Activated CD4-positive, alpha-beta memory T cell treated with anti-CD3 and anti-CD28 coated beads for 36 hours (primary cell): ENCODE results near the gene DNAI1. TPM values are rescaled to one million over a fixed set of nuclear protein-coding genes. Genes with fewer than 3 reads are reported as not detected.

Experiments used
- CTCF ChIA-PET: fragments of 350-600 bp; sonication (Branson Sonifier 250); formaldehyde crosslinking; loops from one replicate; lab custom pipeline; 2021; ENCODE audit warnings: antibody characterized with exemption, inconsistent platforms; lab: Charles Lee
- POLR2A ChIA-PET: fragments of 350-600 bp; sonication (Branson Sonifier 250); formaldehyde crosslinking; loops from one replicate; lab custom pipeline; 2021; ENCODE audit warnings: antibody characterized with exemption; lab: Charles Lee
- DNase-seq: peaks from one replicate; pipeline ENCODE4 v3.0.0-alpha.2; 2020
- H3K27ac Mint-ChIP-seq: one replicate; pipeline ENCODE4 v1.8.0; 2021; ENCODE audit warnings: mixed read lengths
- H3K27me3 Mint-ChIP-seq: one replicate; pipeline ENCODE4 v1.8.0; 2021; ENCODE audit warnings: mixed read lengths
- H3K36me3 Mint-ChIP-seq: one replicate; pipeline ENCODE4 v1.8.0; 2021; ENCODE audit warnings: mixed read lengths
- H3K4me1 Mint-ChIP-seq: one replicate; pipeline ENCODE4 v1.8.0; 2021; ENCODE audit warnings: low read depth, mixed read lengths
- H3K4me3 Mint-ChIP-seq: one replicate; pipeline ENCODE4 v1.8.0; 2021; ENCODE audit warnings: mild to moderate bottlenecking, mixed read lengths
- H3K9me3 Mint-ChIP-seq: one replicate; pipeline ENCODE4 v1.8.0; 2021; ENCODE audit warnings: mixed read lengths
- intact Hi-C: fragments of 100-400 bp; cut with micrococcal nuclease; formaldehyde crosslinking; loops from one replicate; pipeline ENCODE4 v1.15.1; 2023
- total RNA-seq, 2 experiments: library from RNA; stranded (reverse); gene quantifications; one replicate each; pipeline ENCODE4 v1.2.3, GENCODE V29; 2021

Gene DNAI1
- total RNA-seq, 2 experiments from 2014 or later: 0.19 to 0.69 TPM

- H3K4me1 Mint-ChIP-seq: no peaks in the 10 kb centered on the region
Measured at GRCh38 chr9:34556949-34557348, 98.3 kb downstream of the DNAI1 start.

GRCh38 chr9:34557426-34558321 lies 99.1 kb downstream of the DNAI1 start:
- no peaks in the 10 kb centered on the region for H3K36me3 Mint-ChIP-seq
- H3K9me3 Mint-ChIP-seq: no peaks in the 10 kb centered on the region
- POLR2A ChIA-PET: no interaction called here
- peaks cover 25% of the 10 kb centered on the region for H3K27me3 Mint-ChIP-seq
- intact Hi-C loops: no loop called here
- CTCF ChIA-PET: interaction anchor here (1.3 to 2.3 kb wide), 2 partner anchors 34 to 46 kb away, joined by 6 to 12 read pairs; no protein-coding TSS in a partner anchor
- DNase-seq: no peak
- no peak overlapping the region for H3K27ac Mint-ChIP-seq
- no peak overlapping the region for H3K4me3 Mint-ChIP-seq
- no peaks in the 10 kb centered on the region for H3K4me1 Mint-ChIP-seq

More at GRCh38 chr9:34556949-34557348, 98.3 kb downstream of the DNAI1 start:
- H3K27me3 Mint-ChIP-seq: peaks cover 25% of the 10 kb centered on the region
- H3K36me3 Mint-ChIP-seq: no peaks in the 10 kb centered on the region
- CTCF ChIA-PET: interaction anchor here (2.3 kb wide), 1 partner anchor 35 kb away, joined by 12 read pairs; no protein-coding TSS in a partner anchor
- H3K9me3 Mint-ChIP-seq: no peaks in the 10 kb centered on the region
- POLR2A ChIA-PET: no interaction called here
- no peak overlapping the region for H3K4me3 Mint-ChIP-seq
- DNase-seq: no peak
- no peak overlapping the region for H3K27ac Mint-ChIP-seq
- intact Hi-C loops: no loop called here

- POLR2A ChIA-PET: no interaction called here
- DNase-seq: no peak
- Mint-ChIP-seq H3K4me3 (no peak overlapping the region), H3K36me3 (no peaks in the 10 kb centered on the region), H3K27ac (no peak overlapping the region), H3K9me3 (no peaks in the 10 kb centered on the region), H3K4me1 (no peaks in the 10 kb centered on the region), H3K27me3 (peaks cover 25% of the 10 kb centered on the region)
- CTCF ChIA-PET: interaction anchor here (1.3 to 2.3 kb wide), 2 partner anchors 33 to 46 kb away, joined by 6 to 12 read pairs; no protein-coding TSS in a partner anchor
- intact Hi-C loops: no loop called here
Measured at GRCh38 chr9:34558364-34558763, 99.8 kb downstream of the DNAI1 start.

GRCh38 chr9:34558919-34559623 lies 100.5 kb downstream of the DNAI1 start:
- intact Hi-C loops: no loop called here
- no peaks in the 10 kb centered on the region for H3K36me3 Mint-ChIP-seq
- POLR2A ChIA-PET: no interaction called here
- H3K27me3 Mint-ChIP-seq: peaks cover 25% of the 10 kb centered on the region
- no peaks in the 10 kb centered on the region for H3K4me1 Mint-ChIP-seq
- CTCF ChIA-PET: interaction anchor here (1.3 to 2.3 kb wide), 2 partner anchors 32 to 45 kb away, joined by 6 to 12 read pairs; no protein-coding TSS in a partner anchor
- no peak for DNase-seq
- no peak overlapping the region for H3K4me3 Mint-ChIP-seq
- H3K27ac Mint-ChIP-seq: no peak overlapping the region
- no peaks in the 10 kb centered on the region for H3K9me3 Mint-ChIP-seq

GRCh38 chr9:34559624-34560455 lies 101.2 kb downstream of the DNAI1 start:
- Mint-ChIP-seq H3K4me1 (no peaks in the 10 kb centered on the region), H3K9me3 (no peaks in the 10 kb centered on the region), H3K27me3 (peaks cover 25% of the 10 kb centered on the region), H3K36me3 (no peaks in the 10 kb centered on the region), H3K27ac (no peak overlapping the region), H3K4me3 (no peak overlapping the region)
- intact Hi-C loops: no loop called here
- POLR2A ChIA-PET: no interaction called here
- no peak for DNase-seq
- CTCF ChIA-PET: interaction anchor here (0.9 kb wide), 1 partner anchor 32 kb away, joined by 4 read pairs; no protein-coding TSS in a partner anchor

GRCh38 chr9:34560599-34561214 lies 102.1 kb downstream of the DNAI1 start:
- Mint-ChIP-seq H3K27me3 (peaks cover 25% of the 10 kb centered on the region), H3K36me3 (no peaks in the 10 kb centered on the region), H3K4me1 (no peaks in the 10 kb centered on the region), H3K27ac (no peak overlapping the region), H3K9me3 (no peaks in the 10 kb centered on the region), H3K4me3 (no peak overlapping the region)
- ChIA-PET CTCF (interaction anchor here (0.8 to 1.3 kb wide), 5 partner anchors 9 to 47 kb away, joined by 3 to 5 read pairs (median 3); no protein-coding TSS in a partner anchor), POLR2A (no interaction called here)
- intact Hi-C loops: no loop called here
- no peak for DNase-seq

GRCh38 chr9:34562135-34562745 lies 103.6 kb downstream of the DNAI1 start:
- POLR2A ChIA-PET: no interaction called here
- Mint-ChIP-seq H3K27ac (no peak overlapping the region), H3K27me3 (peaks cover 31% of the 10 kb centered on the region), H3K4me1 (no peaks in the 10 kb centered on the region), H3K4me3 (no peak overlapping the region), H3K9me3 (no peaks in the 10 kb centered on the region), H3K36me3 (no peaks in the 10 kb centered on the region)
- DNase-seq: peak; percentile 49
- intact Hi-C loops: loop anchor here (1.0 kb wide), 1 partner anchor 29 kb away; no protein-coding TSS in a partner anchor
- CTCF ChIA-PET: interaction anchor here (0.6 to 2.7 kb wide), 12 partner anchors 18 to 125 kb away, joined by 3 to 36 read pairs (median 4); partner anchors contain the start of gene SIGMAR1

GRCh38 chr9:34563262-34563661 lies 104.7 kb downstream of the DNAI1 start:
- Mint-ChIP-seq H3K27me3 (peaks cover 27% of the 10 kb centered on the region), H3K36me3 (no peaks in the 10 kb centered on the region), H3K4me1 (no peaks in the 10 kb centered on the region), H3K4me3 (no peak overlapping the region), H3K9me3 (no peaks in the 10 kb centered on the region), H3K27ac (no peak overlapping the region)
- CTCF ChIA-PET: interaction anchor here (1.0 to 2.7 kb wide), 6 partner anchors 20 to 126 kb away, joined by 3 to 36 read pairs (median 6); no protein-coding TSS in a partner anchor
- intact Hi-C loops: no loop called here
- POLR2A ChIA-PET: no interaction called here
- no peak for DNase-seq

- Mint-ChIP-seq H3K4me1 (no peaks in the 10 kb centered on the region), H3K4me3 (no peak overlapping the region), H3K27ac (no peak overlapping the region), H3K27me3 (peaks cover 21% of the 10 kb centered on the region), H3K9me3 (no peaks in the 10 kb centered on the region), H3K36me3 (no peaks in the 10 kb centered on the region)
- no peak for DNase-seq
- POLR2A ChIA-PET: no interaction called here
- CTCF ChIA-PET: no interaction called here
- intact Hi-C loops: no loop called here
Measured at GRCh38 chr9:34564617-34565016, 106.0 kb downstream of the DNAI1 start.

- Mint-ChIP-seq H3K27me3 (peaks cover 15% of the 10 kb centered on the region), H3K36me3 (no peaks in the 10 kb centered on the region), H3K4me1 (no peaks in the 10 kb centered on the region), H3K27ac (no peak overlapping the region), H3K9me3 (no peaks in the 10 kb centered on the region), H3K4me3 (no peak overlapping the region)
- intact Hi-C loops: no loop called here
- ChIA-PET CTCF (interaction anchor here (1.2 kb wide), 1 partner anchor 37 kb away, joined by 3 read pairs; no protein-coding TSS in a partner anchor), POLR2A (no interaction called here)
- no peak for DNase-seq
Measured at GRCh38 chr9:34565856-34566255, 107.3 kb downstream of the DNAI1 start.
